GM23338 (cell line): ENCODE measurements around the gene TCF7L2. TPM values are rescaled to one million over a fixed set of nuclear protein-coding genes. Genes with fewer than 3 reads are reported as not detected.

Experiments
- ATAC-seq: fragments of 200-7000 bp; cut with Tn5 transposase; 3 replicates; pipeline ENCODE4 v1.9.1; 2020
- DNase-seq: peaks from one replicate; pipeline ENCODE4 v3.0.0-alpha.2; 2015; ENCODE audit warnings: low spot score
- H2AFZ ChIP-seq: fragments of 200-600 bp; sonication (generic); 2 replicates; pipeline ENCODE4 v1.8.0; 2016; ENCODE audit warnings: antibody characterized with exemption, mild to moderate bottlenecking, moderate library complexity
- H3F3A ChIP-seq: fragments of 200-600 bp; sonication (generic); replicated peaks from 2 replicates; pipeline ENCODE4 v1.8.0; 2017; ENCODE audit warnings: antibody characterized with exemption, mixed run types, low read depth
- H3K27ac ChIP-seq: fragments of 200-600 bp; sonication (generic); 2 replicates; pipeline ENCODE4 v1.6.1; 2016; ENCODE audit warnings: low read depth
- H3K27me3 ChIP-seq: fragments of 200-600 bp; sonication (generic); 2 replicates; pipeline ENCODE4 v1.8.0; 2016; ENCODE audit warnings: mild to moderate bottlenecking, mixed run types, moderate library complexity; ENCODE audit not compliant: insufficient read depth
- H3K36me3 ChIP-seq: fragments of 200-600 bp; sonication (generic); 2 replicates; pipeline ENCODE4 v1.8.0; 2016; ENCODE audit warnings: mild to moderate bottlenecking; ENCODE audit not compliant: insufficient read depth
- H3K4me1 ChIP-seq: fragments of 200-600 bp; sonication (generic); 2 replicates; pipeline ENCODE4 v1.8.0; 2016; ENCODE audit warnings: mild to moderate bottlenecking, moderate library complexity; ENCODE audit not compliant: insufficient read depth
- H3K4me2 ChIP-seq: fragments of 200-600 bp; sonication (generic); 2 replicates; pipeline ENCODE4 v1.7.1; 2017; ENCODE audit warnings: mixed run types
- H3K4me3 ChIP-seq: fragments of 200-600 bp; sonication (generic); 2 replicates; pipeline ENCODE4 v1.6.1; 2016; ENCODE audit warnings: mixed run types
- H3K79me2 ChIP-seq: fragments of 200-600 bp; sonication (generic); replicated peaks from 2 replicates; pipeline ENCODE4 v1.8.0; 2017; ENCODE audit warnings: mild to moderate bottlenecking; ENCODE audit not compliant: insufficient read depth
- H3K9me2 ChIP-seq: fragments of 200-600 bp; sonication (generic); 2 replicates; pipeline ENCODE4 v1.8.0; 2017; ENCODE audit not compliant: insufficient read depth
- H4K20me1 ChIP-seq: fragments of 200-600 bp; sonication (generic); replicated peaks from 2 replicates; pipeline ENCODE4 v1.8.0; 2017; ENCODE audit warnings: mild to moderate bottlenecking; ENCODE audit not compliant: insufficient read depth
- H3K27ac Mint-ChIP-seq: 2 replicates; pipeline ENCODE4 v1.8.0; 2020; ENCODE audit warnings: inconsistent platforms, mild to moderate bottlenecking, moderate library complexity, mixed read lengths
- H3K27me3 Mint-ChIP-seq: 3 replicates; pipeline ENCODE4 v1.8.0; 2022; ENCODE audit warnings: low read depth, mild to moderate bottlenecking, moderate library complexity, mixed read lengths, inconsistent platforms; ENCODE audit not compliant: insufficient read depth, poor library complexity
- H3K36me3 Mint-ChIP-seq: 3 replicates; pipeline ENCODE4 v1.8.0; 2021; ENCODE audit warnings: low read depth, mild to moderate bottlenecking, inconsistent platforms, moderate library complexity, mixed read lengths
- H3K4me1 Mint-ChIP-seq: 3 replicates; pipeline ENCODE4 v1.8.0; 2020; ENCODE audit warnings: mild to moderate bottlenecking, inconsistent platforms, mixed read lengths
- H3K4me3 Mint-ChIP-seq: 3 replicates; pipeline ENCODE4 v1.8.0; 2021; ENCODE audit warnings: moderate library complexity, mild to moderate bottlenecking, inconsistent platforms, mixed read lengths
- H3K9me3 Mint-ChIP-seq: 3 replicates; pipeline ENCODE4 v1.8.0; 2020; ENCODE audit warnings: moderate library complexity, mild to moderate bottlenecking, inconsistent platforms, mixed read lengths
- CREB1 ChIP-seq: fragments of 250-450 bp; sonication (Bioruptor Pico); IDR thresholded peaks from 2 replicates; pipeline ENCODE4 v1.5.0; 2020; ENCODE audit warnings: low read depth, mild to moderate bottlenecking, moderate library complexity
- EZH2 ChIP-seq: fragments of 200-600 bp; sonication (generic); IDR thresholded peaks from one replicate; pipeline ENCODE4 v1.8.0; 2017; ENCODE audit warnings: antibody characterized with exemption, mild to moderate bottlenecking, low read depth; ENCODE audit not compliant: unreplicated experiment
- EZH2phosphoT487 ChIP-seq: fragments of 200-600 bp; sonication (generic); IDR thresholded peaks from one replicate; pipeline ENCODE4 v1.8.1; 2018; ENCODE audit warnings: antibody characterized with exemption; ENCODE audit not compliant: unreplicated experiment
- JUNB ChIP-seq: IDR thresholded peaks from one replicate; pipeline ENCODE4 v1.6.1; 2016; ENCODE audit warnings: antibody characterized with exemption; ENCODE audit not compliant: unreplicated experiment
- NANOG ChIP-seq: IDR thresholded peaks from 2 replicates; pipeline ENCODE4 v1.6.1; 2016; ENCODE audit warnings: antibody characterized with exemption, borderline replicate concordance
- ZNF114 ChIP-seq: fragments of 250-450 bp; sonication (Bioruptor Pico); IDR thresholded peaks from 2 replicates; pipeline ENCODE4 v1.5.0; 2020; ENCODE audit warnings: mild to moderate bottlenecking, moderate library complexity
- ZNF331 ChIP-seq: fragments of 250-450 bp; sonication (Bioruptor Pico); IDR thresholded peaks from 2 replicates; pipeline ENCODE4 v1.5.0; 2020; ENCODE audit warnings: low read depth, mild to moderate bottlenecking, moderate library complexity
- ZNF462 ChIP-seq: fragments of 250-450 bp; sonication (Bioruptor Pico); IDR thresholded peaks from 2 replicates; pipeline ENCODE4 v1.5.0; 2020; ENCODE audit warnings: mild to moderate bottlenecking, moderate library complexity
- polyA plus RNA-seq: library from polyadenylated mRNA; unstranded; fragments of >200 nt; fragmentation: Nextera tagmentation; extraction: Ambion mirVana; gene quantifications from 2 replicates; pipeline ENCODE4 v1.2.1, GENCODE V29; 2016
- total RNA-seq: library from RNA; depleted of rRNA; stranded (reverse); fragments of >200 nt; shearing (Covaris generic); gene quantifications from 2 replicates; pipeline ENCODE4 v1.2.3, GENCODE V29; 2014

Gene TCF7L2
- total and polyA plus RNA-seq, 2 experiments from 2014 or later, result 32.2 to 80.8 TPM

- TF ChIP-seq CREB1 (CRISPR knock-in tag) (no peak), ZNF462 (CRISPR knock-in tag) (no peak), EZH2 (no peak), EZH2phosphoT487 (no peak), NANOG (no peak), JUNB (no peak)
Measured at GRCh38 chr10:112932658-112933057, 17.4 kb upstream of the TCF7L2 start (continued).

DNA sequence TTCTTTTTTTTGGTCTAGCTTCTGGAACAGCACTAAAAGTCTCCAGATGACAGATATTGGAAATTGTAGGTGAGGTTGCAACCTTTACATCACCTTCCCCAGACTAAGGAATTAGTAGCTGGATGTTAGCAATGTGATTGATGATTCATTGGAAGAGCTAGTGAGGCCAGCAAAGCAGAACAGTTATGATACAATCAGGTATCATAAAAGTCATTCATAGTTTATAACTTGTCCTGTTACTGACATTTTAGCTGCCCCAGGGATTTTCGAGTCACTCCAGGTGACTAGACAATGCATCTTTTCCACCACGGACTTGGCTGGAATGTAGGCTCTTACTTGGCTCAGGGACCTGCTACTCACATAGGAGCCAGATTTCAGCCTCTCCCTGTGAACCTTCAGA lies 15.9 kb upstream of the TCF7L2 start:
- no peak for ATAC-seq
- Histone ChIP-seq H4K20me1 (no peaks in the 10 kb centered on the region), H3K4me2 (no peak overlapping the region), H2AFZ (no peak overlapping the region), H3K79me2 (no peaks in the 10 kb centered on the region), H3F3A (0 out of 2 replicates have a peak, but pooled peaks cover 2% of the 10 kb centered on the region), H3K36me3 (no peaks in the 10 kb centered on the region), H3K9me2 (no peaks in the 10 kb centered on the region), H3K4me1 (peaks cover 5% of the 10 kb centered on the region), H3K27ac (no peak overlapping the region), H3K27me3 (no peaks in the 10 kb centered on the region), H3K4me3 (no peak overlapping the region)
- peaks cover 10% of the 10 kb centered on the region for H3K4me1 Mint-ChIP-seq
- H3K4me3 Mint-ChIP-seq, result no peak overlapping the region
- DNase-seq, result no peak
- H3K27me3 Mint-ChIP-seq, result peaks cover 3% of the 10 kb centered on the region
- H3K36me3 Mint-ChIP-seq, result no peaks in the 10 kb centered on the region
- no peak overlapping the region for H3K27ac Mint-ChIP-seq
- no peaks in the 10 kb centered on the region for H3K9me3 Mint-ChIP-seq
- TF ChIP-seq ZNF331 (CRISPR knock-in tag) (no peak), CREB1 (CRISPR knock-in tag) (no peak), EZH2 (no peak), ZNF114 (CRISPR knock-in tag) (no peak), JUNB (no peak), ZNF462 (CRISPR knock-in tag) (no peak)
